Measurements from ENCODE around the gene LRRN3.

DNA sequence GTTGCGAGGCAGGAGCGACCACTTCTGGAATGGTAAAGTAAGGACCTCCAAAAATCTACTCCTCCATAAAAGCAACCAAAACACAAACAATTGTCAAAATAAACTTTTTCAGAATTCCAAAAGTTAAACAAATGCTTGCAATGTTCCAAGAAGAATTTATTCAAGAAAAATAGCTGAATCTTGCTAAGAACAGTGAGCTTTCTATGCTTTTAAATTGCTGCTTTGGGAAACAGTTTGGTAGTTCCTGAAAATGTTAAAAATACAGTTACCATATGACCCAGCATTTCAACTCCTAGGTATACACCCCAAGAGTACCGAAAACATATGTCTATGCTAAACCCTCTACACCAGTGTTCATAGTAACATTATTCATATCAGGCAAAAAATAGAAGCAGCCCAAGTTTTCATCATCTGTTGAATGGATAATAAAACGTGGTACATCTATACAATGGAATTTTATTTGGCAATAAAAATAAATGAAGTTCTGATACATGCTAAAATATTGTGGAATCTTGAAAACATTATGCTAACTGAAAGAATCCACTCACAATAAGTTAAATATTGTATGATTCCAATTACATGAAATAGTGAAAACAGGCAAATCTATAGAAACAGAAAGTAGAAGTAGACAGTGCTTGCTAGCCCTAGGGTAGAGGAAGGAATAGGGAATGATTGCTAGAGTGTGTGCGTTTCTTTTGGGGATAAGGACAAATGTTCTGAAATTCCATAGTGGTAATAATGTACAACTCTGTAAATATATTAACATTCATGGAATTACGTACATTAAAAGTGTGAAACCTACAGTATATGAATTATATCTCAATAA, 57.0 kb downstream of the LRRN3 start:
- no peak for TF ChIP-seq CTCF (conservative IDR thresholded peaks at IDR 0.05)
- TF ChIP-seq EZH2 (IDR thresholded peaks at IDR 0.05; ENCODE audit: low read depth): no peak

Measured in PC-9 (cell line).